HepG2 (cell line): Measurements from ENCODE around the gene N4BP2L1. TPM values are rescaled to one million over a fixed set of nuclear protein-coding genes. Genes with fewer than 3 reads are reported as not detected.
A peak's percentile ranks its signal among the peaks of the same experiment; 100 is the strongest.

Source experiments
- ATAC-seq: fragments of 200-7000 bp; cut with Tn5 transposase; 3 replicates; pipeline ENCODE4 v1.9.1; 2020; ENCODE audit warnings: mild to moderate bottlenecking, moderate library complexity
- BruUV-seq: library from RNA; stranded (reverse); fragments of 400-500 nt; replicated peaks from 2 replicates; lab custom pipeline; 2021; lab: Mats Ljungman, UMichigan
- CTCF ChIA-PET: fragments of 300-600 bp; formaldehyde crosslinking; extraction: SDS; loops from one replicate; lab custom pipeline; 2021; ENCODE audit warnings: low total read pairs, inconsistent platforms, low intra/inter-chr PET ratio; lab: Yijun Ruan, JAX
- POLR2A ChIA-PET: fragments of 350-600 bp; sonication (Branson Sonifier 250); formaldehyde crosslinking; loops from one replicate; lab custom pipeline; 2020; ENCODE audit warnings: antibody characterized with exemption, inconsistent platforms; lab: Yijun Ruan, JAX
- DNase-seq: peaks from one replicate; pipeline ENCODE4 v3.0.0-alpha.2; 2015; ENCODE audit warnings: low spot score
- FAIRE-seq: peaks from 3 replicates; lab custom pipeline; 2011; peaks lifted over from hg19 to GRCh38; lab: Jason Lieb, UNC
- H2AFZ ChIP-seq: one replicate; pipeline ENCODE4 v1.6.1; 2011; ENCODE audit warnings: low read length, inconsistent platforms
- H3K27ac ChIP-seq: fragments of 300-600 bp; 3 replicates; pipeline ENCODE4 v1.8.0; 2011; ENCODE audit warnings: mixed run types, mild to moderate bottlenecking, mixed read lengths, low read length, inconsistent platforms; ENCODE audit not compliant: insufficient read depth; ENCODE audit errors: extremely low read length
- H3K27me3 ChIP-seq, 2 experiments: fragments of 200-600 bp in 1 of 2; 2 replicates in 1 of 2; 3 replicates in 1 of 2; pipeline versions ENCODE4 v1.6.0 to v1.8.0; 2011; ENCODE audit warnings: low read length in 2 of 2, mild to moderate bottlenecking in 2 of 2, moderate library complexity in 2 of 2, inconsistent platforms in 1 of 2; ENCODE audit not compliant: insufficient read depth in 2 of 2, control insufficient read depth in 1 of 2
- H3K36me3 ChIP-seq, 2 experiments: fragments of 200-600 bp in 1 of 2; replicated peaks in 1 of 2; 2 replicates in 1 of 2; 3 replicates in 1 of 2; pipeline versions ENCODE4 v1.5.1 to v1.8.0; 2011; ENCODE audit warnings: low read length in 2 of 2, inconsistent platforms in 1 of 2; ENCODE audit not compliant: insufficient read depth in 2 of 2, control insufficient read depth in 1 of 2
- H3K4me1 ChIP-seq: 2 replicates; pipeline ENCODE4 v1.5.1; 2012; ENCODE audit warnings: low read length, inconsistent platforms; ENCODE audit not compliant: insufficient read depth
- H3K4me2 ChIP-seq: 2 replicates; pipeline ENCODE4 v1.6.0; 2011; ENCODE audit warnings: low read depth, low read length, inconsistent platforms
- H3K4me3 ChIP-seq, 3 experiments: fragments of 200-600 bp in 1 of 3; sonication (generic), shearing (Covaris generic) in 1 of 3; replicated peaks in 1 of 3; 2 replicates each; pipeline ENCODE4 v1.5.1; 2011 to 2016; ENCODE audit warnings: low read length in 3 of 3, inconsistent platforms in 2 of 3, low read depth in 2 of 3, mild to moderate bottlenecking in 2 of 3, control low read depth in 1 of 3, mixed read lengths in 1 of 3; ENCODE audit not compliant: insufficient read depth in 1 of 3
- H3K79me2 ChIP-seq: one replicate; pipeline ENCODE4 v1.6.1; 2011; ENCODE audit warnings: low read length, inconsistent platforms; ENCODE audit not compliant: insufficient read depth
- H3K9ac ChIP-seq: 2 replicates; pipeline ENCODE4 v1.6.0; 2011; ENCODE audit warnings: mild to moderate bottlenecking, low read depth, low read length, inconsistent platforms; ENCODE audit not compliant: insufficient read depth
- H3K9me3 ChIP-seq: 2 replicates; pipeline ENCODE4 v1.5.1; 2012; ENCODE audit warnings: mild to moderate bottlenecking, low read length
- H4K20me1 ChIP-seq: 2 replicates; pipeline ENCODE4 v1.6.0; 2011; ENCODE audit warnings: inconsistent platforms, mild to moderate bottlenecking, low read length, moderate library complexity; ENCODE audit not compliant: insufficient read depth
- CBFB ChIP-seq: sonication (generic); formaldehyde crosslinking; IDR thresholded peaks from 2 replicates; pipeline ENCODE4 v1.4.0; 2020; ENCODE audit warnings: missing genetic modification reagents
- HDAC6 ChIP-seq: fragments of 200-600 bp; sonication (generic); IDR thresholded peaks from 2 replicates; pipeline ENCODE4 v1.7.0; 2017; ENCODE audit warnings: mild to moderate bottlenecking, antibody characterized with exemption, low read length, low read depth
- HNRNPLL ChIP-seq: fragments of 200-400 bp; formaldehyde crosslinking; IDR thresholded peaks from 2 replicates; pipeline ENCODE4 v1.6.1; 2017; ENCODE audit warnings: mild to moderate bottlenecking, low read depth, low read length; ENCODE audit not compliant: poor library complexity, severe bottlenecking
- MAZ ChIP-seq, 2 experiments: sonication (generic) in 1 of 2; formaldehyde crosslinking in 1 of 2; IDR thresholded peaks; 2 replicates each; pipeline versions ENCODE4 v1.5.0 to v1.6.1; 2012 to 2020; ENCODE audit warnings: low read depth in 2 of 2, mild to moderate bottlenecking in 2 of 2, borderline replicate concordance in 1 of 2, improper control_type of control experiment in 1 of 2, low read length in 1 of 2, missing genetic modification reagents in 1 of 2, moderate library complexity in 1 of 2
- MXD4 ChIP-seq: IDR thresholded peaks from 2 replicates; pipeline ENCODE4 v1.6.1; 2016; ENCODE audit warnings: mild to moderate bottlenecking, missing biosample characterization, missing genetic modification reagents
- NFE2L1 ChIP-seq: sonication (generic); formaldehyde crosslinking; IDR thresholded peaks from 2 replicates; pipeline ENCODE4 v1.4.0; 2020; ENCODE audit warnings: missing genetic modification reagents, mild to moderate bottlenecking, borderline replicate concordance
- NFKB2 ChIP-seq: sonication (generic); formaldehyde crosslinking; IDR thresholded peaks from 2 replicates; pipeline ENCODE4 v1.4.0; 2020; ENCODE audit warnings: missing genetic modification reagents, borderline replicate concordance
- POLR2A ChIP-seq, 2 experiments: IDR thresholded peaks; 2 replicates each; pipeline ENCODE4 v1.6.1; 2011; ENCODE audit warnings: low read depth in 2 of 2, low read length in 2 of 2, mild to moderate bottlenecking in 1 of 2, moderate library complexity in 1 of 2; ENCODE audit not compliant: insufficient read depth in 1 of 2
- PRMT3 ChIP-seq: sonication (generic); formaldehyde crosslinking; IDR thresholded peaks from 2 replicates; pipeline ENCODE4 v1.8.1; 2022; ENCODE audit warnings: low read depth, mild to moderate bottlenecking, moderate library complexity, missing genetic modification reagents, borderline replicate concordance
- RFX5 ChIP-seq: IDR thresholded peaks from 2 replicates; pipeline ENCODE4 v1.6.1; 2011; ENCODE audit warnings: low read depth, low read length, improper control_type of control experiment
- SAP130 ChIP-seq: IDR thresholded peaks from 2 replicates; pipeline ENCODE4 v1.6.1; 2016; ENCODE audit warnings: low read depth
- SETDB1 ChIP-seq: sonication (generic); formaldehyde crosslinking; IDR thresholded peaks from 2 replicates; pipeline ENCODE4 v1.5.1; 2020; ENCODE audit warnings: missing genetic modification reagents, mild to moderate bottlenecking, borderline replicate concordance
- SIX1 ChIP-seq: sonication (generic); formaldehyde crosslinking; IDR thresholded peaks from 2 replicates; pipeline ENCODE4 v1.4.0; 2020; ENCODE audit warnings: missing genetic modification reagents, borderline replicate concordance
- SRF ChIP-seq: IDR thresholded peaks from 2 replicates; pipeline ENCODE4 v1.6.1; 2011; ENCODE audit warnings: mild to moderate bottlenecking, low read depth, low read length, moderate library complexity
- TGIF2 ChIP-seq: IDR thresholded peaks from 2 replicates; pipeline ENCODE4 v1.6.1; 2016; ENCODE audit warnings: control low read depth, missing compliant biosample characterization
- ZNF20 ChIP-seq: sonication (generic); formaldehyde crosslinking; IDR thresholded peaks from 2 replicates; pipeline ENCODE4 v1.4.0; 2020; ENCODE audit warnings: mild to moderate bottlenecking, moderate library complexity, missing genetic modification reagents
- ZNF383 ChIP-seq: sonication (generic); formaldehyde crosslinking; IDR thresholded peaks from 2 replicates; pipeline ENCODE4 v1.4.0; 2020; ENCODE audit warnings: missing genetic modification reagents, mild to moderate bottlenecking, borderline replicate concordance
- ZNF567 ChIP-seq: sonication (generic); formaldehyde crosslinking; IDR thresholded peaks from 2 replicates; pipeline ENCODE4 v1.8.1; 2023; ENCODE audit warnings: mild to moderate bottlenecking, missing genetic modification reagents, borderline replicate concordance
- ZSCAN20 ChIP-seq: sonication (generic); formaldehyde crosslinking; IDR thresholded peaks from 2 replicates; pipeline ENCODE4 v1.4.0; 2020; ENCODE audit warnings: missing genetic modification reagents, mild to moderate bottlenecking, borderline replicate concordance
- WGBS: methylation state at CpG from one replicate; pipeline ENCODE4 v1.1.6; 2017; ENCODE audit warnings: low lambda C conversion rate; 5-methylcytosine and 5-hydroxymethylcytosine counted together
- in situ Hi-C: cut with HindIII; loops from 2 replicates; pipeline ENCODE4 v1.10.0; 2017; ENCODE audit warnings: low pct_unique_long_range_greater_than_20kb; ENCODE audit not compliant: extremely low pct_ligation_motif_present
- intact Hi-C: fragments of 100-400 bp; cut with micrococcal nuclease; formaldehyde crosslinking; loops from one replicate; pipeline ENCODE4 v1.10.0; 2022; ENCODE audit not compliant: unreplicated experiment
- polyA plus RNA-seq, 8 experiments: library from polyadenylated mRNA; depleted of rRNA in 3 of 8; stranded (reverse) in 7 of 8; unstranded in 1 of 8; fragments of >200 nt; fragmentation: Illumina TruSeq in 4 of 8; extraction: Trizol in 4 of 8; gene quantifications; 2 replicates each; pipeline versions ENCODE4 v1.2.1 to v1.2.3, GENCODE V29; 2011 to 2016; ENCODE audit warnings: low read depth in 4 of 8, missing spikeins in 1 of 8, mixed read lengths in 1 of 8; ENCODE audit not compliant: insufficient read depth in 1 of 8
- total RNA-seq, 5 experiments: library from RNA; depleted of rRNA; stranded (reverse); fragments of >200 nt; fragmentation: Illumina TruSeq; extraction: Trizol; gene quantifications; 2 replicates each; pipeline ENCODE4 v1.2.3, GENCODE V29; 2016; ENCODE audit warnings: low read depth in 1 of 5
- TF ChIP-seq, protein P1 (sequence below): sonication (generic); formaldehyde crosslinking; conservative IDR thresholded peaks from 2 replicates; pipeline ENCODE4 v1.4.0; 2020; ENCODE audit warnings: missing genetic modification reagents
- TF ChIP-seq, protein P2 (sequence below): sonication (generic); formaldehyde crosslinking; IDR thresholded peaks from 2 replicates; pipeline ENCODE4 v1.4.0; 2020; ENCODE audit warnings: low read depth, mild to moderate bottlenecking, missing genetic modification reagents

Gene N4BP2L1
- total and polyA plus RNA-seq, 2 of the 13 experiments (the other 11 are each of a cell fraction or from before 2014, with no cell fraction given) = 13.2 to 34.5 TPM

DNA sequence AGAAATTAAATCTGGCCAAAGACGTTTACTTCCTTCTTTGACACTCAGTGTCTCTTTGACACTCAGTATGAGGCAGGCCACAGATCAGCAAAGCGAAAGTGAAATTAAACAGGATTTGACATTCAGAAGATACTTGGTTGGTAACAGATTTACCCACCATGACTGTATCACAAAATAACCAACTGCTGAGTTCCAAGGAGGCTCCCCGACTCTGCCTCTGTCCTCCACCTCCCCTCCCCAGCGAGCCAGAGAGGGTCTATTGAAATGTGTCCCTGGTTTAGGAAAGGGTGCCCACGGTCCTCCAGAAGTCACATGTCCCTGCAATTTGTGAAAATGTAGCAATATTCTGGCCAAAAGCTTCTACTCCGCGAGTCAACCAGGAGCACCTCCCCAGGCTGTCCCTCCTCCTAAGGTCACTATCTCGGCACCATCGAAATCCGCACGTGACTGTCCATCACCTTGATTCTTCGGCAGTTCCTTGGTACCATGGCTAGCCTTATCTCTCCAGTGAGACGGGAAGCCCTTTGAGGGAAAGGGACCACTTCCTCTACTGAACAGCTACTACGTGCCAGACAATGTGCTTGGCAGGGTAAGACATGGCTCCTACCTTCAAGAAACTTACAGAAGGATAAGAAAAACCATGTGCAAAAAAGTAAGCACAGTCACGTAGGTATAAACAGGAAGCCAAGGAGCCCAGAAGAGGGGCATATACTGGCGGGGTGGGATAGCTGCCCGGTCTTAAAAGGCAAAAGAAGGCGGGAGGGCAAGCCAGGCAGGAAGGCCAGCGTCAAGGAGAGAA lies 1.5 kb downstream of the N4BP2L1 start:
- in situ Hi-C loops (loop anchor here (25.0 kb wide), 1 partner anchor 389 kb away; the partner anchor contains the start of gene FRY), intact Hi-C loops (loop anchor here (10.0 kb wide), 1 partner anchor 108 kb away; the partner anchor contains the start of gene N4BP2L2)
- no peaks in the 10 kb centered on the region for H3K9me3 ChIP-seq
- H4K20me1 ChIP-seq = peaks cover 31% of the 10 kb centered on the region; the same call in 1 of the 2 replicates
- WGBS = 14% methylated on average over 18 of the region's 19 CpGs
- ATAC-seq (no peak), DNase-seq (no peak), FAIRE-seq (no peak)
- ChIA-PET CTCF (no interaction called here), POLR2A (no interaction called here)
- no peak overlapping the region for H2AFZ ChIP-seq
- no peaks in the 10 kb centered on the region; a peak in 1 of 5 replicates for H3K27me3 ChIP-seq
- H3K9ac ChIP-seq = peak overlapping the region; percentile 89
- peak overlapping the region; percentile 94 for H3K27ac ChIP-seq
- peak overlapping the region; percentile 97 for H3K4me2 ChIP-seq
- peaks cover 3 to 4% of the 10 kb centered on the region in 2 experiments; a peak in 3 of 5 replicates for H3K36me3 ChIP-seq
- H3K4me3 ChIP-seq = peak overlapping the region; percentile 76 to 90 (median 85)
- TSS peak; percentile 41 for BruUV-seq
- H3K4me1 ChIP-seq = peaks cover 66% of the 10 kb centered on the region
- peaks cover 47% of the 10 kb centered on the region for H3K79me2 ChIP-seq
- TF ChIP-seq MAZ (IDR thresholded peaks at IDR 0.05; ENCODE audit: borderline replicate concordance, low read depth, low read length) (no peak), MAZ (CRISPR knock-in tag; IDR thresholded peaks at IDR 0.05; ENCODE audit: low read depth) (no peak), TGIF2 (CRISPR knock-in tag) (peak; percentile 22; the same call in 1 of the 2 replicates), POLR2A (IDR thresholded peaks at IDR 0.05; ENCODE audit: insufficient read depth in 1 of 2, low read depth in 2 of 2, low read length in 2 of 2) (no peak), PRMT3 (CRISPR knock-in tag) (no peak), CBFB (CRISPR knock-in tag) (no peak), SAP130 (CRISPR knock-in tag) (peak; percentile 53), ZNF383 (CRISPR knock-in tag) (no peak), SRF (no peak), RFX5 (no peak), HDAC6 (no peak), ZNF20 (no peak), ZNF567 (CRISPR knock-in tag) (no peak), HNRNPLL (no peak), SIX1 (CRISPR knock-in tag) (no peak), NFKB2 (CRISPR knock-in tag) (0 out of 2 replicates have a peak, but pooled peaks have one; percentile 31), MXD4 (no peak), SETDB1 (no peak), NFE2L1 (CRISPR knock-in tag) (no peak), ZSCAN20 (no peak)
- TF ChIP-seq, protein P1, sequence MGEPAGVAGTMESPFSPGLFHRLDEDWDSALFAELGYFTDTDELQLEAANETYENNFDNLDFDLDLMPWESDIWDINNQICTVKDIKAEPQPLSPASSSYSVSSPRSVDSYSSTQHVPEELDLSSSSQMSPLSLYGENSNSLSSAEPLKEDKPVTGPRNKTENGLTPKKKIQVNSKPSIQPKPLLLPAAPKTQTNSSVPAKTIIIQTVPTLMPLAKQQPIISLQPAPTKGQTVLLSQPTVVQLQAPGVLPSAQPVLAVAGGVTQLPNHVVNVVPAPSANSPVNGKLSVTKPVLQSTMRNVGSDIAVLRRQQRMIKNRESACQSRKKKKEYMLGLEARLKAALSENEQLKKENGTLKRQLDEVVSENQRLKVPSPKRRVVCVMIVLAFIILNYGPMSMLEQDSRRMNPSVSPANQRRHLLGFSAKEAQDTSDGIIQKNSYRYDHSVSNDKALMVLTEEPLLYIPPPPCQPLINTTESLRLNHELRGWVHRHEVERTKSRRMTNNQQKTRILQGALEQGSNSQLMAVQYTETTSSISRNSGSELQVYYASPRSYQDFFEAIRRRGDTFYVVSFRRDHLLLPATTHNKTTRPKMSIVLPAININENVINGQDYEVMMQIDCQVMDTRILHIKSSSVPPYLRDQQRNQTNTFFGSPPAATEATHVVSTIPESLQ (CRISPR knock-in tag) = no peak
- TF ChIP-seq, protein P2, sequence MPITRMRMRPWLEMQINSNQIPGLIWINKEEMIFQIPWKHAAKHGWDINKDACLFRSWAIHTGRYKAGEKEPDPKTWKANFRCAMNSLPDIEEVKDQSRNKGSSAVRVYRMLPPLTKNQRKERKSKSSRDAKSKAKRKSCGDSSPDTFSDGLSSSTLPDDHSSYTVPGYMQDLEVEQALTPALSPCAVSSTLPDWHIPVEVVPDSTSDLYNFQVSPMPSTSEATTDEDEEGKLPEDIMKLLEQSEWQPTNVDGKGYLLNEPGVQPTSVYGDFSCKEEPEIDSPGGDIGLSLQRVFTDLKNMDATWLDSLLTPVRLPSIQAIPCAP = peak; percentile 33; the same call in 1 of the 2 replicates
